Psoas muscle (tissue), 8 donors: ENCODE measurements around the gene ROR2. TPM values are rescaled to one million over a fixed set of nuclear protein-coding genes. Genes with fewer than 3 reads are reported as not detected.
"Not testable (repeated sequence)": the region's sequence is repeated elsewhere in the genome, so short reads cannot be mapped to it uniquely, and the experiment has no call there.

ENCODE experiments used
- ATAC-seq, 4 donors: fragments of 200-7000 bp; cut with Tn5 transposase; one replicate each; pipeline ENCODE4 v1.9.1; 2020; ENCODE audit warnings: moderate library complexity in 3 of 4, mild to moderate bottlenecking in 2 of 4
- DNase-seq, 2 donors: peaks; one replicate each; pipeline ENCODE4 v3.0.0-alpha.2; 2020
- H3K27ac ChIP-seq: fragments of 200-600 bp; one replicate; pipeline ENCODE4 v1.8.0; 2022
- H3K27me3 ChIP-seq, 3 donors: fragments of 200-600 bp in 1 of 3; one replicate each; pipeline versions ENCODE4 v1.6.1 to v1.8.0; 2013 to 2022; ENCODE audit warnings: low read length in 2 of 3, mild to moderate bottlenecking in 2 of 3, moderate library complexity in 1 of 3; ENCODE audit not compliant: insufficient read depth in 3 of 3
- H3K36me3 ChIP-seq, 2 donors: fragments of 200-600 bp in 1 of 2; one replicate each; pipeline versions ENCODE4 v1.6.1 to v1.8.0; 2013 to 2022; ENCODE audit warnings: low read depth in 1 of 2, mild to moderate bottlenecking in 1 of 2, moderate library complexity in 1 of 2; ENCODE audit not compliant: insufficient read depth in 1 of 2
- H3K4me1 ChIP-seq: fragments of 200-600 bp; one replicate; pipeline ENCODE4 v1.8.0; 2022
- H3K4me3 ChIP-seq: fragments of 200-600 bp; one replicate; pipeline ENCODE4 v1.8.0; 2022; ENCODE audit warnings: mild to moderate bottlenecking
- H3K9me3 ChIP-seq: fragments of 200-600 bp; one replicate; pipeline ENCODE4 v1.8.0; 2022
- CTCF ChIP-seq: fragments of 200-600 bp; IDR thresholded peaks from one replicate; pipeline ENCODE4 v1.8.0; 2022; ENCODE audit warnings: antibody characterized with exemption
- WGBS, 3 donors: extraction: QIAGEN DNeasy Blood & Tissue Kit; methylation state at CpG; one replicate each; pipeline versions ENCODE4 v1.1.6 to v1.1.7; 2013; 5-methylcytosine and 5-hydroxymethylcytosine counted together
- intact Hi-C, 2 donors: fragments of 100-400 bp; cut with DNase I; formaldehyde crosslinking; loops; one replicate each; pipeline versions ENCODE4 v1.11.0 to v1.14.2; 2022
- polyA plus RNA-seq, 3 donors: library from polyadenylated mRNA; stranded (reverse); fragments of 200-250 nt; gene quantifications; one replicate each; pipeline ENCODE4 v1.2.3, GENCODE V29; 2013
- total RNA-seq, 4 donors: library from RNA; stranded (reverse); fragmentation: NEBNext Ultra II Directional in 2 of 4; extraction: Animal tissue kit (Norgen Biotek cat#: 25700) in 2 of 4; gene quantifications; one replicate each; pipeline versions ENCODE4 v1.2.1 to v1.2.4, GENCODE V29; 2021 to 2023
- donor health status: healthy with polysubstance abuse.
- donor health status: DM: no; HTN: no; CAD: no; lungs with moderate emphysema.
- donor health status: Bipolar disorder and iron deficiency.
- donor health status: healthy.
- donor health status: DM: yes; HTN: yes; CAD: no.
- donor health status: DM: no; HTN: no; CAD: no.
- donor health status: DM: no; HTN: no; CAD: no.
- donor health status: DM: yes; HTN: yes; CAD: no.

Gene ROR2
- total and polyA plus RNA-seq, 7 donors = 0.05 to 0.52 (median 0.15) TPM

DNA sequence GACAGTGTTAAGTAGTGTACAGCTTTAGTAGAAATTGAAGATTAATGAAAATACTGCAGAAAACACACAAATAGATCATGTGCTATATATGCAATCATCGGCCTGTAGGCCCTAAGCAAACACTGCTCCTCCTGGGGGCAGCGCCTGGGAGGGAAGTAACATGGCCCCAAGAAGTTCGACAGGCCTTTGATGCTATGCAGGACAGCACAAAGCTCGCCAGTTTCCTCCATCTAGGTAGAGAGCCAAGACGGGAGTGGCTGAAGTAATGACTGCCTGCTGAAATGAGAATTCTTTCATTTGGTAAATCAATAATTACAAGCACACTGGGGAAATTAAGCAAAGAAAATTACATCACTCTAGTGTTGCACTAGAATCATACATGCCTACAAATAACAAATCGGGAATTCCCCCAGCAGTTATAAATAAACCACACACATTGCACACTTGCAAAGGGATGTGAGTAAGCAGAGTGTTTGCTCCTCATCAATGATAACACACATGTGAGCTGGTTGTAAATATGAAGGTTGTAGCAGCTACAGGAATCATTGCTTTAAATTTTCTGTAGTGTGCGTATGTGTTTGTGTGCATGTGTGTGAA, 306.4 kb downstream of the ROR2 start:
- Histone ChIP-seq H3K4me1 (no peaks in the 10 kb centered on the region), H3K27ac (no peak overlapping the region), H3K36me3 (no peaks in the 10 kb centered on the region), H3K27me3 (no peaks in the 10 kb centered on the region), H3K4me3 (no peak overlapping the region), H3K9me3 (peaks cover 3% of the 10 kb centered on the region)
- TF ChIP-seq CTCF = no peak
- ATAC-seq (no peak), DNase-seq (no peak)
- intact Hi-C loops = no loop called here
- WGBS, 3 donors = 59 to 61% (median 61%) methylated on average over 7 of the region's 7 CpGs

DNA sequence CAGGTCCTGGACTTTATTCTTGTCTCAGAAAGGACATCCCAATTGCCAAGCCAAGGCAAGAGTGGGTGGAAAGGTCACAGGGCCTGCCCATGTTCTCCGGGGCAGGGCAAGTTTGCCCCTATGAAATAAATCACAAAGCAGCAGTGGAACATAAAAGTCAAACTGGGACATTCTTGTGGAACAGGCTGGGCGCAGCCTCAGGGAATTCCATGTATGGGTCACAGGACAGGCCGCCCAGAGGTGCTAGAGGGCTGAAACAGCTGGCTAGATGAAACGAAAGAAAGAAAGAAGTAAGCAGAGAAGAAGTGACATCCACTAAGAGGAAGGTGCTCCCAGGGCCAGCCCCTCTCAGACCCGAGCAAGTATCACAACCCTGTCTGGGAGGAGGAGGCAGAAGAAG, 307.3 kb downstream of the ROR2 start:
- 64 to 85% (median 81%) methylated on average over 5 of the region's 5 CpGs for WGBS, 3 donors
- no peak for TF ChIP-seq CTCF
- H3K4me3 ChIP-seq = no peak overlapping the region
- intact Hi-C loops = no loop called here
- H3K27ac ChIP-seq = no peak overlapping the region
- no peak for DNase-seq
- peaks cover 0 to 1% (median 0%) of the 10 kb centered on the region in 3 donors for H3K27me3 ChIP-seq
- no peaks in the 10 kb centered on the region for H3K36me3 ChIP-seq
- H3K9me3 ChIP-seq = peaks cover 3% of the 10 kb centered on the region
- H3K4me1 ChIP-seq = no peaks in the 10 kb centered on the region
- no peak for ATAC-seq

DNA sequence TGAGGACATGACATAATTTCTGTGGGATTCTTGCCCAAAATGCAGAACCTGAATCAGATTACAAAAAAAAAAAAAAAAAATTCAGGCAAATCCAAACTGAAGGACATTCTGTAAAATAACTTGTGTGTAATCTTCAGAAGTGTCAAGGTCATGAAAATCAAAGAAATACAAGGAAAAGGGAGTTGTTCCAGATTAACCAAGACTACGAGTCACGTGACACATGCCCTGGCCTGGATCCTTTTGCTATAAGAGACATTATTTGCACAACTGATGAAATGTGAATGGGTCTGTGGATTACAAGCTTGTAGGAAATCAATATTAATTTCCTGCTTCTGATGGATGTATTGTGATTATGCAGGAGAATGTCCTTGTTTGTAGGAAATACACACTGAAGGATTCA, 309.6 kb downstream of the ROR2 start:
- no peak for DNase-seq

DNA sequence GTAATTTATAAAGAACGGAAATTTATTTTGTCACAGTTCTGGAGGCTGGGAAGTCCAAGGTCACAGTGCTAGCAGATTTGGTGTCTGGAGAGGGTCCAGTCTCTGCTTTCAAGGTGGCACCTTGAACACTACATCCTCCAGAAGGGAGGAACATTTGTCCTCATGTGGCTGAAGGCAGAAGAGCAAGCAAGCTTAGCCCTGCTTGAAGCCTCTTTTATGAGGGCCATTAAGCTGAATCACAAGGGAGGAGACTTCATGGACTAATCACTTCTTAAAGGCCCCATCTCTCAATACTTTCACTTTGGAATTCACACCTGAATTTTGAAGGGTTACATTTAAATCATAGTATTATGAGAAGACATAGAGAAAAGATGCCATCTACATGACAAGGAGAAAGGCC, 311.0 kb downstream of the ROR2 start:
- 90 to 94% (median 93%) methylated on average over 1 of the region's 1 CpG for WGBS, 3 donors

More for the DNA sequence above, 309.6 kb downstream of the ROR2 start:
- no peak for TF ChIP-seq CTCF
- whole genome bisulfite sequencing, 3 donors = 59 to 91% (median 66%) methylated on average over 2 of the region's 2 CpGs
- H3K36me3 ChIP-seq = no peaks in the 10 kb centered on the region
- H3K4me3 ChIP-seq = no peak overlapping the region
- H3K27me3 ChIP-seq = peaks cover 0 to 3% (median 0%) of the 10 kb centered on the region in 3 donors
- no peak overlapping the region for H3K27ac ChIP-seq
- H3K9me3 ChIP-seq = peaks cover 3% of the 10 kb centered on the region
- H3K4me1 ChIP-seq = no peaks in the 10 kb centered on the region
- intact Hi-C loops = no loop called here
- no peak for ATAC-seq

GRCh38 chr9:91634832-91635231, 315.2 kb downstream of the ROR2 start:
- H3K4me3 ChIP-seq, H3K4me1 ChIP-seq, intact Hi-C loops, H3K27ac ChIP-seq, H3K27me3 ChIP-seq, DNase-seq, H3K9me3 ChIP-seq, H3K36me3 ChIP-seq, ATAC-seq: not testable (repeated sequence)
- WGBS, 3 donors = 63 to 76% (median 75%) methylated on average over 5 to 7 of the region's 7 CpGs

More for the DNA sequence above, 311.0 kb downstream of the ROR2 start:
- Histone ChIP-seq H3K27ac (no peak overlapping the region), H3K4me3 (no peak overlapping the region), H3K27me3 (peaks cover 0 to 3% (median 0%) of the 10 kb centered on the region in 3 donors), H3K9me3 (peaks cover 3% of the 10 kb centered on the region), H3K4me1 (no peaks in the 10 kb centered on the region), H3K36me3 (no peaks in the 10 kb centered on the region)
- ATAC-seq (no peak), DNase-seq (no peak)
- intact Hi-C loops = no loop called here
- no peak for TF ChIP-seq CTCF
